Measurements from ENCODE around the gene STK32A.

Gene STK32A

GRCh38 chr5:147396070-147396823 lies 161.4 kb downstream of the STK32A start:
- DNase-seq, result no peak

DNA sequence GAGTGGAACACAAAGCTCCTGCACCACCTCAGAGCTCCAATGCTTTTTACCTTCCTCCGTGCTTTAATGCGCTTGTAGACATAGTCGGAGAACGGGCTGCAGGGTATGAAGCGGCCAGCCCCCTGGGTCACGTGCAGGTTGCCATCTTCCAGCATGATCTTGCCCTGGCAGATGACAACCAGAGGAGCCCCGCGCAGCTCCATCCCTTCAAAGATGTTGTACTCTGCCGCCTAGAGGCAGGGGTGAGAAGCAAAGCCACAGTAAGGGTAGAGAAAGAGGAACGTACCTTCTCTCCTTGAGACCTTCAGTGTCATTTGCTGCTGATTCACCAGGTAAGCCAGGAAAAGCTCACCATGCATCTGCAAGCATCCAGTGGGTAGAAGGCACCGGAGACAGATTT lies 162.8 kb downstream of the STK32A start:
- DNase-seq, result no peak

DNA sequence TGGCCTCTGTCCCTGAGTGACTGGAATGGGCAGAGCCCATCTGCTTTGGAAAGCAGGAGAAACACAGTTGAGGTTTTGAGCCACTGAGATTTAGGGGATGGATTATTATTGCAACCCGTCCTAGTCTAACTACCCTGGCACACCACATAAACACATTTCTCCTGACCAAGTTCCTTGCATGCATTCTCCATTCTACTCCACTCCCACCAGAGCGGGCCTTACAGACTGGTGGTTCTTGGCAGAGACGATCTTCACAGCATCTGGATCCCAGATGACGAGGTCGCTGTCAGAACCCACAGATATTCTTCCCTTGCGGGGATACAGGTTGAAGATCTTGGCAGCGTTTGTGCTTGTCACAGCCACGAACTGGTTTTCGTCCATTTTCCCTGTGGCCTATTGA lies 164.0 kb downstream of the STK32A start:
- no peak for DNase-seq

DNA sequence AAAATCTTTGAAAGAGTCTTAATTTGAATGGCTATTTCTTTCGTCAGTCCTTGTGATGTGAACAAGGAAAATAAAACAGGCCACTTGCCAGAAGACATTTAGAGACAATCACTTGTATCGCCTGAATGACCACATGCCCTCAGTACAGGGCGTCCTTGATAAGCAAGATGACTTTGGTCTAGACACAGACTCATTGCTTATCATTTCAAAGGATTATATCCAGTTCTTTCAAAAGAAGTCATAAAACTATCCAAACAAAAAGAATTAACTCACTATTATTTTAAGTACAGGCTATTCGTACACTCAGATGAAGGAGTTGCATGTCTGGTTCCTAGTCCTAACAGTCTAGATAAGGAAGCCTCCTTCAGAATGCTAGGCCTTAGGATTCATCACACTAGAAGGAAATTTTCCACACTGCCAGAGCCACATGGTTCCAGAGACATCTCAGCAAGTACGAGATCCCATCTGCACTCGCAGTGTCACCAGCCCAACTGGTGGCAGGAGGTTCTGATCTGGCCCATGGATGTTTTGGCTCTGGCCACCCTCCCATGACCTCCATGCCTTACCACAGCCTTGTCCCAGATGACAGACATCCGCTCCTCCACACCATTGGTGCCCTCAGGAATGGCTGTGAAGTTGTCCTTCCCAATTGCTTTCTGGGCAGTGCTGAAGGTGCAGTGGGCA lies 165.4 kb downstream of the STK32A start:
- no peak for DNase-seq

DNA sequence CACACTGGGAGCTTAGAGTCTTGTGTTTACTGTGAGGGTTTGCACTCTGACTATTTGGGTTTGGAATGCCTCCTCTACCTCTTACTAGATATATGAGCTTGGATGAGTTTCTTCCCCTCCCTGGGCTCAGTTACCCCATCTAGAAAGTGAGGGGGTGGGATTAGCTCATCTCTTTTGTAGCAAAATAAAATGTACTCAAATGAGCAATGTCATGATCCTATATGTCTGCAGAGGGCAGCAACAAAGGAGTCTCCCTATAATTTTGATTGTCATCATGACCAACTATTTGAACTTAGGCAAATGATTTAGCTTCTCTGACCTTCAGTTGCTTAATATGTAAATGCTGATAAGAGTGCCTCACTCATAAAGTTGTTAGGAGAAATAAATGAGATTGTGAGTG lies 166.1 kb downstream of the STK32A start:
- DNase-seq, result no peak

GRCh38 chr5:147403651-147404640 lies 169.1 kb downstream of the STK32A start:
- DNase-seq, result peak; percentile 83

DNA sequence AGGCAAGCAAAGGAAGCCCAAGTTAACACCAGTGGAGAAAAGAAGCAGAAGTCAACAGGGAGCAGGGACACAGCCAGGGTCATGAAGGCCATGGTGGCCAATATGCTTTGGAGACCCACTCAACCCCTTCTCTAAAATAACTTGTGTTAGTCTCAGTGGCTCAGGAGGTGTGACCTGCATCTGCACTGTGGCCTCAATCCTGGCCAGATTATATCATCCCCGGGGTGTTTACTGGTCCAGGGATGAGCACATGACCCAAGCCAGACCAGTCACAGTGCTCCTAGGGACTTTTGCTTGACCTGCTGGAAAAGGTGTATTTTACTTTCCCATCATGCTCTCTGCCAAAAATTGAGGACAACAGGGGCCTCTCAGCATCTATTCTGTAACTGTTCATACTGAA lies 169.9 kb downstream of the STK32A start:
- no peak for DNase-seq

GRCh38 chr5:147406636-147407035 lies 171.8 kb downstream of the STK32A start:
- DNase-seq, result no peak

DNA sequence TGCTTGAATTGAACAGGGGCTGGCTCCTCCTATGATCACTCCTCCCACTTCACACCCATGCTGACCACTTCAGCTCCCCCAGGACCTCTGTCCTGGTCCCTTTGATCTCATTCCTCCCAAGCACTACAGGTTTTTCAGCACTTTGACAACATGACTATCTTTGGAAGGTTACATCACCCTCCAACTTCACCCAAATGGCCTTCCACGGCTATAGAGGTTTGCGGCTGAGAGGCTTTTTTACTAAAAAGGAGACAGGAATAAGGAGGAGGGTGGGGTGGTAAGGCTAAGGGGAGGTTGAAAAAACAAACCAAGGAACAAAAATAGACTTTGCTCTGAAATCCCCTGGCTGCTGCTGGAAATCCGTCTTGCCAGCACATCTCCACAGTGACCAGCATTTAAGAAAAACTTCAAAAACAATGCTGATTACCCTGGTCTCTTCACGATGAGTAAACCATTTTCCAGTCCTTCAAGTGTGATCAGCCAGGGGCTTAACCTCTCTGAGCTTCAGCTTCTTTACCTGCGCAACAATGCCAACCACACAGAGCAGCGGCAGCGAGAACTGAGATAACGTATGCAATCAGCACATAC lies 172.4 kb downstream of the STK32A start:
- no peak for DNase-seq

- no peak for DNase-seq
These were observed 174.2 kb downstream of the STK32A start for GRCh38 chr5:147408980-147409379.

GRCh38 chr5:147410496-147411358 lies 175.9 kb downstream of the STK32A start:
- no peak for DNase-seq

DNA sequence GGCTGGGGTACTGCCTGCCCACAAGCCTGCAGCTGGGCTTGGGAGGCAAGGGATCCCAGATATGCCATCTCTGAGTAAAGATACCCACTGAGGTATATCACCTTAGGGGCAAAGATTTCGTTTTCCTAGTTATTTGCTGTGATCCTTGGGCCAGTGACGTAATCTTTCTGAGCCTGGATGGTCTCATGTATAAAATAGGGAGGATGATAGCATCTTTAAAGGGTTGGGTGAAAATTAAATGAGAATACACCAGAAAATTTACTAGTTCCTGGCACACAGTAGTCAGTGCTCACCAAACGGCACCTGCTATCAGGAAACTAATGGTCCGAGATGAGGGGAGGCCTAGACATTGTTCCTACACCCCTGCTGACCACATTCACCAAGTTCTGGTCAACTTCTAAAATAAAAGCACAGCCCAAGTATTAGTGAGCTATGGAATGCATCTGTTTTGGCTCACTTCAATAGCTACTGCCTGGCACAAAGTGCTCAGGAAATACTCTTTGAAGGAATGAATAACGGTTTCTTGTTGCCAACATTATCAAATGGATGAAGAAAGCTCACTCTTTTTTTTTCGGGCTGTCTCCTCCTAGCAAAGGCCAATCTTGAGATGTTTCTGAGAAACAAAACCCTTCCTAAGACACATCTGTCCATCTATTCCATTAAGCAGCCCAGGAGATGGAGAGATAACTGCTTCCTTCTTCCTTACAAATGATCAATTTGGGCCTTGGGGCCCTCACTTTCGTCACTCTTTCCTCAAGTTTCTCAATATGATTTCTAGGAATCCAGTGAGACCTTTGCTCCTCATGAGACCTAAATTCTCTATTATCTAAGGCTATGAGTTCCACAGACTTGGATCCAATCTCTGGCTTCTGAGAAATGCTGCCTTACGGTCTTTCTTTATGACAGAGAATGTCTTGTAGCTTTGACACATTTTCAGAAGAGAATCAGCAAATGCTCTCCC lies 176.8 kb downstream of the STK32A start:
- DNase-seq, result no peak

DNA sequence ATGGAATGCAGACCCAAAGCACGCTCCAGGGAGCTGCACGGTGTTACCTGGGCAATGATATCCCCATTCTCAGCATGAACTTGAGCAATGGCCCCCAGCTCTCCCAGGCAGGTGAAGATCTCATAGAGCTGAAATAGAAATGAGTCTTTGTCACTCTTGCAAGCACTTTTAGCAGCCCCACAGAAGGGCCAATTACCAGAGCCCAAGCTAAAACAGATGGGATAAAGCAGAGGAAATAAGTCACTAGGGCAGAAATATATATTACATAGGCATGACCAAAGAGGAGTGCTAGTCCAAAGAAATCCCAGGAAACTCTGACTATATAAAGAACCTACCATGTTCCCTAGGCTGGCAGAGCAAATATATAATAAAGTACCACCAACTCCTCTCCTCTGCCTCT lies 177.7 kb downstream of the STK32A start:
- DNase-seq, result no peak

DNA sequence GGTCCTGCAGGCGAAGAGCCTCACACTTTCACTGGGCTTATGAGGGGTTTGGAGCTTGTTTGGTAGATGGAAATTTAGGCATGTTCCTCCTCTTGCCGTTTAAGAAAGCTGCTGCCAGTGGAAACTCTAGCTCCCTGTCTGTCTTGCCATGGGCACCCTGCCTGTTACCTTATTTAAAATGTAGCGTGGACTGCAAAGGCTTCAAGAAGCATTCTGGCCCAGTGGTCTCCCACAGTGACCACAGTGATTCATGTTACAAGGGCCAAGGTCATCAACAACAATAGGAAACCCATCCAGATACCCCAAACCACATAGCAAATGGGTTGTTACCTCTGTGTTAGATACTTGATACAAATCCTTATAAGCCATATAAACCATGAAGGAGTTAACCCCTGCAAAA lies 178.4 kb downstream of the STK32A start:
- DNase-seq, result no peak

DNA sequence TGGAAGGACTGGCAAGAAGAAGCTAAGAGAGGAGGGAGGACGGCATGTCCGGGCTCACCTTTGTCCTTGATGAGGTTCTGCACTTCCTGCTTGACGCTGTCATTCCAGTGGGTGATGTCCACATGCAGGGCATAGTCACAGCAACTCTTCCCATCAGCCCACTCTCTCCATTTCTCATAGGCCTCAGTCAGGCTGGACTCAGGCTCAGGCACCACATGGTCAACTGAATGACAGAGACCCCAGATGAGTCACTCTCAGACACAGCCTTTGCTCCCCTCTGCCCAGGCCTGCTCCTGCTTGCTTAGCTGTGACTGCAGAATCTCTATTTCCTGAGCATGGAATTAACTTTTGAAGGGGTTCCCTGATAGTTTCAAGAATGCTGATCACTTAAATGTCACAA lies 180.8 kb downstream of the STK32A start:
- no peak for DNase-seq

GRCh38 chr5:147417135-147417813 lies 182.4 kb downstream of the STK32A start:
- DNase-seq, result peak; percentile 17

- no peak for DNase-seq
These were observed 183.8 kb downstream of the STK32A start for GRCh38 chr5:147418613-147419012.

- DNase-seq, result no peak
These were observed 192.0 kb downstream of the STK32A start for GRCh38 chr5:147426640-147427327.

Data from GOT3 (cell line).